Caco-2 (cell line): ENCODE measurements around the gene SELENOF. TPM values are rescaled to one million over a fixed set of nuclear protein-coding genes. Genes with fewer than 3 reads are reported as not detected.

Experiments used
- BruUV-seq: library from RNA; stranded (reverse); fragments of 400-500 nt; replicated peaks from 2 replicates; lab custom pipeline; 2021; lab: Mats Ljungman, UMichigan
- CTCF ChIA-PET: fragments of 300-600 bp; sonication (Branson Sonifier 250); formaldehyde crosslinking; loops from one replicate; lab custom pipeline; 2022; ENCODE audit warnings: antibody characterized with exemption; lab: Charles Lee
- POLR2A ChIA-PET: fragments of 300-600 bp; sonication (Branson Sonifier 250); formaldehyde crosslinking; loops from one replicate; lab custom pipeline; 2022; ENCODE audit warnings: antibody characterized with exemption; lab: Charles Lee
- DNase-seq, 2 experiments: peaks; one replicate each; pipeline versions ENCODE4 v3.0.0 to v3.0.0-alpha.2; 2020 to 2022
- H3K27me3 ChIP-seq: replicated peaks from 2 replicates; pipeline ENCODE4 v1.6.0; 2011; ENCODE audit warnings: low read length; ENCODE audit not compliant: control insufficient read depth, insufficient read depth
- H3K36me3 ChIP-seq: 2 replicates; pipeline ENCODE4 v1.5.1; 2011; ENCODE audit warnings: low read length; ENCODE audit not compliant: control insufficient read depth, insufficient read depth
- H3K4me1 ChIP-seq: fragments of 250-450 bp; sonication (Bioruptor Pico); 2 replicates; pipeline ENCODE4 v1.5.1; 2020; ENCODE audit warnings: mild to moderate bottlenecking
- H3K4me3 ChIP-seq: 2 replicates; pipeline ENCODE4 v1.5.1; 2011; ENCODE audit warnings: low read depth, mild to moderate bottlenecking, control low read depth, low read length
- H3K9me3 ChIP-seq: fragments of 250-450 bp; sonication (Bioruptor Pico); 2 replicates; pipeline ENCODE4 v1.5.1; 2020; ENCODE audit warnings: mild to moderate bottlenecking, moderate library complexity
- H3K27ac Mint-ChIP-seq: one replicate; pipeline ENCODE4 v1.8.0; 2022; ENCODE audit warnings: mixed read lengths; ENCODE audit not compliant: unreplicated experiment
- H3K27me3 Mint-ChIP-seq: one replicate; pipeline ENCODE4 v1.8.0; 2022; ENCODE audit warnings: mixed read lengths; ENCODE audit not compliant: insufficient read depth, unreplicated experiment
- H3K36me3 Mint-ChIP-seq: one replicate; pipeline ENCODE4 v1.8.0; 2022; ENCODE audit warnings: mild to moderate bottlenecking, mixed read lengths; ENCODE audit not compliant: insufficient read depth, unreplicated experiment
- H3K4me1 Mint-ChIP-seq: one replicate; pipeline ENCODE4 v1.8.0; 2022; ENCODE audit warnings: low read depth, mixed read lengths; ENCODE audit not compliant: unreplicated experiment
- H3K4me3 Mint-ChIP-seq: one replicate; pipeline ENCODE4 v1.8.0; 2022; ENCODE audit warnings: mild to moderate bottlenecking, moderate library complexity, mixed read lengths; ENCODE audit not compliant: unreplicated experiment
- H3K9me3 Mint-ChIP-seq: one replicate; pipeline ENCODE4 v1.8.0; 2022; ENCODE audit warnings: mixed read lengths; ENCODE audit not compliant: unreplicated experiment
- intact Hi-C: fragments of 100-400 bp; cut with micrococcal nuclease; formaldehyde crosslinking; loops from one replicate; pipeline ENCODE4 v1.10.0; 2022; ENCODE audit not compliant: unreplicated experiment
- total RNA-seq: library from RNA; stranded (reverse); gene quantifications from 2 replicates; pipeline ENCODE4 v1.2.3, GENCODE V29; 2022
- TF ChIP-seq, protein P1 (sequence below), 2 experiments: fragments of 200-600 bp in 1 of 2; IDR thresholded peaks; 1 replicate in 1 of 2; 2 replicates in 1 of 2; pipeline versions ENCODE4 v1.5.1 to v1.8.0; 2011 to 2022; ENCODE audit warnings: antibody characterized with exemption in 1 of 2, control low read depth in 1 of 2, inconsistent platforms in 1 of 2, low read depth in 1 of 2, low read length in 1 of 2, mild to moderate bottlenecking in 1 of 2, moderate library complexity in 1 of 2; ENCODE audit not compliant: insufficient read depth in 1 of 2, severe bottlenecking in 1 of 2, unreplicated experiment in 1 of 2

Gene SELENOF
- total RNA-seq, 1 experiment from 2014 or later = 161 TPM

DNA sequence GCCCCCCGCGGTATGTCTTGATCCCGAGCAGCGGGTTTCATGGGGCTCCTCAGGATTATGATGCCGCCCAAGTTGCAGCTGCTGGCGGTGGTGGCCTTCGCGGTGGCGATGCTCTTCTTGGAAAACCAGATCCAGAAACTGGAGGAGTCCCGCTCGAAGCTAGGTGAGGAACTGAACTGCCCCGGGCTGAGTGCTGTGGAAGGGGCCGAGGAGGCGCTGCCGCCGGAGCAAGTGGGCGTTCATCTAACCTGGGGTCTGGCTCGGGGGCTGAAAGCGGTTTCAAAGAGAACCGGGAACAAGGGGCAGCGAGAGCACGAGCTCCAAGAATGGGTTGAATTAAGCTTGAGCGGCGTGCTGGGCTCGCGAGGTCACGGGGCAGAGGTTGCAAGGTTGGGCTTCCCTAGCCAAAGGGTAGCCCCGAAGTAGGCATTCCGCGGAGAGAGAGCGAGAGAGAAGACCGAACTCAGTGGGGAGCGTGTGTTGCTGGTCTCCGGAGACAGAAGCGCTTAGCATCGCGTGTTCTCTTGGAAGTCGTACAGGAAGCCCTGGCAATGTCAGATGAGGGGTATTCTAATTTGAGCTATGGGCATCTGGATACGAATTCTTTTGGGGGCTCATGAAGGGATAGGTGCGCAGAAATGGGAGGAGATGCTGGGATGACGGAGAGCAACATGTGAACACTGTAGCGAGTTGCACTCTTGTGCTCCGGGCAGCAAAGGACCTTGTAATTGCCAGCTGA, 1.2 kb upstream of the SELENOF start:
- TF ChIP-seq, protein P1, sequence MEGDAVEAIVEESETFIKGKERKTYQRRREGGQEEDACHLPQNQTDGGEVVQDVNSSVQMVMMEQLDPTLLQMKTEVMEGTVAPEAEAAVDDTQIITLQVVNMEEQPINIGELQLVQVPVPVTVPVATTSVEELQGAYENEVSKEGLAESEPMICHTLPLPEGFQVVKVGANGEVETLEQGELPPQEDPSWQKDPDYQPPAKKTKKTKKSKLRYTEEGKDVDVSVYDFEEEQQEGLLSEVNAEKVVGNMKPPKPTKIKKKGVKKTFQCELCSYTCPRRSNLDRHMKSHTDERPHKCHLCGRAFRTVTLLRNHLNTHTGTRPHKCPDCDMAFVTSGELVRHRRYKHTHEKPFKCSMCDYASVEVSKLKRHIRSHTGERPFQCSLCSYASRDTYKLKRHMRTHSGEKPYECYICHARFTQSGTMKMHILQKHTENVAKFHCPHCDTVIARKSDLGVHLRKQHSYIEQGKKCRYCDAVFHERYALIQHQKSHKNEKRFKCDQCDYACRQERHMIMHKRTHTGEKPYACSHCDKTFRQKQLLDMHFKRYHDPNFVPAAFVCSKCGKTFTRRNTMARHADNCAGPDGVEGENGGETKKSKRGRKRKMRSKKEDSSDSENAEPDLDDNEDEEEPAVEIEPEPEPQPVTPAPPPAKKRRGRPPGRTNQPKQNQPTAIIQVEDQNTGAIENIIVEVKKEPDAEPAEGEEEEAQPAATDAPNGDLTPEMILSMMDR (IDR thresholded peaks at IDR 0.05; ENCODE audit: insufficient read depth in 1 of 2, low read depth in 1 of 2, low read length in 1 of 2, severe bottlenecking in 1 of 2, unreplicated experiment in 1 of 2) = no peak
- intact Hi-C loops = loop anchor here (1.0 to 10.0 kb wide), 5 partner anchors 50 to 530 kb away; partner anchors contain the start of gene SH3GLB1
- Histone ChIP-seq H3K4me3 (peak overlapping the region; percentile 81), H3K36me3 (no peaks in the 10 kb centered on the region), H3K27me3 (no peaks in the 10 kb centered on the region), H3K9me3 (no peaks in the 10 kb centered on the region), H3K4me1 (no peaks in the 10 kb centered on the region; the same call in none of the 2 replicates)
- POLR2A ChIA-PET = interaction anchor here (1.0 kb wide), 2 partner anchors 210 to 211 kb away, joined by 3 read pairs; no protein-coding TSS in a partner anchor
- no peaks in the 10 kb centered on the region for H3K27me3 Mint-ChIP-seq
- peaks cover 11% of the 10 kb centered on the region for H3K4me1 Mint-ChIP-seq
- CTCF ChIA-PET = interaction anchor here (0.8 kb wide), 1 partner anchor 211 kb away, joined by 3 read pairs; the partner anchor contains the start of gene SH3GLB1
- no TSS peak for BruUV-seq
- H3K36me3 Mint-ChIP-seq = peaks cover 21% of the 10 kb centered on the region
- no peak overlapping the region for H3K27ac Mint-ChIP-seq
- no peak overlapping the region for H3K4me3 Mint-ChIP-seq
- H3K9me3 Mint-ChIP-seq = no peaks in the 10 kb centered on the region
- peak; percentile 47 to 52 for DNase-seq

DNA sequence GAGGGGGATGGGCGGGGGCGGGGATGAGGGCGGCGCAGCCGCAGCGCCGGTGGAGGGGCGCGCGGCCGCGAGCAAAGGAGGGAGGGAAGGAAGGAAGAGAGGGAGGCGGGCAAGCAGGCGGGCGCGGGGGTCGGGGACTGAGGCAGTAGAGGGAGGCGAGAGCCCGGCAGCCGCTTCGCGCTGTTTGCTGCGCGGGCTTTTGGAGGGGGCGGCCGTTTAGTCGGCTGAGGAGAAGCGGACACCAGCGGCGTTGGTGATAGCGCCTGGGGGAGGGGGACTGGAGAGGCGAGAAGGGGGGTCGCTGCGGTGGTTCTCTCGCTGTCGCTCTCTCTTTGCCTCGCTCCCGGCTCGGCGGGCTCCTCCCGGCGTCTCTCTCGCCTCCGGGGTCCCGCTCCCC, 673 bp upstream of the SELENOF start, which contains the start of gene HS2ST1:
HS2ST1 (plus strand) TSS at position 35 of the 397 bp plus-strand sequence.
- Mint-ChIP-seq H3K4me1 (peaks cover 11% of the 10 kb centered on the region), H3K9me3 (no peaks in the 10 kb centered on the region), H3K4me3 (no peak within 1 kb of the TSS), H3K27me3 (no peaks in the 10 kb centered on the region), H3K27ac (no peak within 1 kb of the TSS), H3K36me3 (peaks cover 21% of the 10 kb centered on the region)
- CTCF ChIA-PET = interaction anchor here (0.6 to 1.3 kb wide), 4 partner anchors 20 to 210 kb away, joined by 3 to 6 read pairs (median 4); partner anchors contain the start of gene SH3GLB1
- intact Hi-C loops = loop anchor here (1.0 to 10.0 kb wide), 4 partner anchors 111 to 530 kb away; partner anchors contain the start of gene SH3GLB1
- no peaks in the 10 kb centered on the region; the same call in none of the 2 replicates for H3K4me1 ChIP-seq
- no peak for DNase-seq
- no TSS peak for BruUV-seq
- no peaks in the 10 kb centered on the region for H3K9me3 ChIP-seq
- H3K36me3 ChIP-seq = no peaks in the 10 kb centered on the region
- peak within 1 kb of the TSS; percentile 92 for H3K4me3 ChIP-seq
- POLR2A ChIA-PET = interaction anchor here (0.7 to 1.0 kb wide), 6 partner anchors 19 to 210 kb away, joined by 3 to 8 read pairs (median 6); no protein-coding TSS in a partner anchor
- no peaks in the 10 kb centered on the region for H3K27me3 ChIP-seq
- TF ChIP-seq, protein P1 (IDR thresholded peaks at IDR 0.05; ENCODE audit: insufficient read depth in 1 of 2, low read depth in 1 of 2, low read length in 1 of 2, severe bottlenecking in 1 of 2, unreplicated experiment in 1 of 2) = no peak

DNA sequence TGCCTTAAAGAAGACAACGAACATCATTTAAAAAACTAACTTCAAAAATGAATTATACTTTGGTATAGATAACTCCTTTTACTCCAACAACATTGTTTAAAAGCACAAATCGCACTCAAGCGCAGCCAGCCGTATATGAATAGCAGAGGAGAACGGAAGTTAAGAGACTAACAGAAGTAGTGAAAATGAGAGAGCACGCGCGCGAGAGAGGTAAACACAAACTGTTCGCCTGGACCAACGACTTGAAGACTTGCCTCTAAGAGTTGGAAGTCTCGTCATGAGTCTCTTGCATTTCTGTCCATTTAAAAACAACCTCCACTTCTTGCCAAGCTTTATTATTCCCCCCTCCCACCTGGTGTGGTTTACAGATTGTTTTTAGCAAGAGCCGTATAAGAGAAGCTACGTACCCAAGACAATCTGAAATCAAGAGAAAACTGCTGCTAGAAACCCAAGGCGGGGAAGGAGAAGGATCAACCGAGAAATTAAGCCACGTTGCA, 479 bp downstream of the SELENOF start:
- H3K27ac Mint-ChIP-seq = no peak overlapping the region
- H3K27me3 Mint-ChIP-seq = no peaks in the 10 kb centered on the region
- H3K9me3 Mint-ChIP-seq = no peaks in the 10 kb centered on the region
- BruUV-seq = TSS peak; percentile 73
- no peaks in the 10 kb centered on the region for H3K9me3 ChIP-seq
- ChIA-PET CTCF (interaction anchor here (0.6 to 1.3 kb wide), 2 partner anchors 51 to 192 kb away, joined by 3 to 4 read pairs; no protein-coding TSS in a partner anchor), POLR2A (no interaction called here)
- no peaks in the 10 kb centered on the region for H3K27me3 ChIP-seq
- H3K36me3 Mint-ChIP-seq = peaks cover 24% of the 10 kb centered on the region
- no peaks in the 10 kb centered on the region for H3K36me3 ChIP-seq
- no peaks in the 10 kb centered on the region; the same call in none of the 2 replicates for H3K4me1 ChIP-seq
- TF ChIP-seq, protein P1 (IDR thresholded peaks at IDR 0.05; ENCODE audit: insufficient read depth in 1 of 2, low read depth in 1 of 2, low read length in 1 of 2, severe bottlenecking in 1 of 2, unreplicated experiment in 1 of 2) = no peak
- peak overlapping the region; percentile 92 for H3K4me3 ChIP-seq
- no peak overlapping the region for H3K4me3 Mint-ChIP-seq
- H3K4me1 Mint-ChIP-seq = peaks cover 11% of the 10 kb centered on the region
- peak in 1 of 2 experiments; percentile 3 for DNase-seq
- intact Hi-C loops = loop anchor here (10.0 kb wide), 2 partner anchors 209 to 529 kb away; partner anchors contain the start of gene SH3GLB1
